ENCODE data around the gene ZNF880. TPM values are rescaled to one million over a fixed set of nuclear protein-coding genes. Genes with fewer than 3 reads are reported as not detected.

ZNF880 gene
- polyA plus RNA-seq, 1 donor from 2014 or later = 32.9 TPM

GRCh38 chr19:52398081-52398441 is 28.3 kb downstream of the ZNF880 start:
- Mint-ChIP-seq H3K27me3 (no peaks in the 10 kb centered on the region), H3K27ac (peak overlapping the region; percentile 71 to 93 (median 89)), H3K4me1 (peaks cover 5 to 9% (median 7%) of the 10 kb centered on the region in 3 donors), H3K9me3 (peaks cover 19 to 25% (median 21%) of the 10 kb centered on the region in 3 donors), H3K4me3 (peak overlapping the region; percentile 87 to 99 (median 94)), H3K36me3 (peaks cover 36% of the 10 kb centered on the region)

GRCh38 chr19:52410276-52410675 is 40.6 kb downstream of the ZNF880 start:
- peak overlapping the region in 1 of 3 donors; percentile 10 for H3K27ac Mint-ChIP-seq
- no peaks in the 10 kb centered on the region for H3K27me3 Mint-ChIP-seq

GRCh38 chr19:52415711-52416110 is 46.0 kb downstream of the ZNF880 start:
- no peaks in the 10 kb centered on the region for H3K4me1 Mint-ChIP-seq
- H3K27ac Mint-ChIP-seq = no peak overlapping the region
- H3K27me3 Mint-ChIP-seq = no peaks in the 10 kb centered on the region
- no peak overlapping the region for H3K4me3 Mint-ChIP-seq
- peaks cover 17% of the 10 kb centered on the region for H3K36me3 Mint-ChIP-seq
- peaks cover 15 to 54% (median 40%) of the 10 kb centered on the region in 3 donors for H3K9me3 Mint-ChIP-seq

More at GRCh38 chr19:52410276-52410675, 40.6 kb downstream of the ZNF880 start:
- Mint-ChIP-seq H3K4me1 (no peaks in the 10 kb centered on the region), H3K9me3 (peaks cover 24 to 58% (median 49%) of the 10 kb centered on the region in 3 donors), H3K36me3 (peaks cover 51% of the 10 kb centered on the region), H3K4me3 (peak overlapping the region in 1 of 4 donors; percentile 1)

- H3K9me3 Mint-ChIP-seq = peaks cover 15 to 32% (median 19%) of the 10 kb centered on the region in 3 donors
- H3K4me1 Mint-ChIP-seq = peaks cover 0 to 2% (median 0%) of the 10 kb centered on the region in 3 donors
- no peak within 1 kb of the TSS for H3K4me3 Mint-ChIP-seq
- H3K36me3 Mint-ChIP-seq = peaks cover 2% of the 10 kb centered on the region
- H3K27ac Mint-ChIP-seq = no peak within 1 kb of the TSS
- no peaks in the 10 kb centered on the region for H3K27me3 Mint-ChIP-seq
These were observed 59.2 kb downstream of the ZNF880 start, which contains the start of gene ZNF534 for GRCh38 chr19:52428937-52429336. Gene ZNF534, plus strand, starts transcription at chr19:52429148. Its CDS starts 2,327 bp downstream, at chr19:52431475.

Other genes with a start within 250 kb of the ZNF880 start
- 5.8 TPM for gene ZNF616, start 230.0 kb upstream of the ZNF880 start, polyA plus RNA-seq
- 14.0 TPM for gene ZNF836, start 198.3 kb upstream of the ZNF880 start, polyA plus RNA-seq
- gene PPP2R1A, start 179.9 kb upstream of the ZNF880 start, polyA plus RNA-seq = 204 TPM
- 54.8 TPM for gene ZNF766, start 100.3 kb upstream of the ZNF880 start, polyA plus RNA-seq
- gene ZNF480, start 72.8 kb upstream of the ZNF880 start, polyA plus RNA-seq = 24.7 TPM
- gene ZNF610, start 33.7 kb upstream of the ZNF880 start, polyA plus RNA-seq = 1.7 TPM
- gene ZNF528, start 27.9 kb downstream of the ZNF880 start, polyA plus RNA-seq = 6.2 TPM
- 0.14 TPM for gene ZNF534, start 59.2 kb downstream of the ZNF880 start, polyA plus RNA-seq
- gene ZNF578, start 83.6 kb downstream of the ZNF880 start, polyA plus RNA-seq = 1.5 TPM
- 8.8 TPM for gene ZNF808, start 157.7 kb downstream of the ZNF880 start, polyA plus RNA-seq
- gene ZNF701, start 200.4 kb downstream of the ZNF880 start, polyA plus RNA-seq = 18.3 TPM